ENCODE data around the gene PAPSS1.
"Not testable (repeated sequence)": the region's sequence is repeated elsewhere in the genome, so short reads cannot be mapped to it uniquely, and the experiment has no call there.

Gene PAPSS1

DNA sequence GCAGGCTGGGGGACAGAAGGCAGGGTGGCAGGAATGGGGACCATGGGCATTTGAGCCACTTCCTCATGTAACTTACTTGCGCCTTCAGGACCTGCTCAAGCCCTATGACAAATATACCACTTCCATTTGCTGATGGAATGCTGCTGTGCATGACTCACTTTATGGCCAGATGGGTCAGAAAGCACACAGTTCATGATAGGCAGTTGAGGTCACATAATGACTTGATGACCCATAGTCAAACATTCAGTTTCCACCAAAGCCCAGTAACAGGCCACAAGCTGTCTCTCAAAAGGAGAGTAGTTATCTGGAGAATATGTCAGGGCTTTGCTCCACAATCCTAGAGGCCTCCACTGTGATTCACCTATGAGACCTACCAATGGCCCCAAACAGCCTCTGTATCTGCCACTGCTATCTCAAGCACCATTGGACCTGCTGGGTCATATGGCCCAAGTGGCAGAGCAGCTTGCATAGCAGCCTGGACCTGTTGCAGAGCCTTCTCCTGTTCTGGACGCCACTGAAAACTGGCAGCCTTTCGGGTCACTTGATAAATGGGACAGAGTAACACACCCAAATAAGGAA, 5.3 kb upstream of the PAPSS1 start:
- DNase-seq, result no peak

GRCh38 chr4:107723331-107723730, 3.3 kb upstream of the PAPSS1 start:
- not testable (repeated sequence) for DNase-seq

DNA sequence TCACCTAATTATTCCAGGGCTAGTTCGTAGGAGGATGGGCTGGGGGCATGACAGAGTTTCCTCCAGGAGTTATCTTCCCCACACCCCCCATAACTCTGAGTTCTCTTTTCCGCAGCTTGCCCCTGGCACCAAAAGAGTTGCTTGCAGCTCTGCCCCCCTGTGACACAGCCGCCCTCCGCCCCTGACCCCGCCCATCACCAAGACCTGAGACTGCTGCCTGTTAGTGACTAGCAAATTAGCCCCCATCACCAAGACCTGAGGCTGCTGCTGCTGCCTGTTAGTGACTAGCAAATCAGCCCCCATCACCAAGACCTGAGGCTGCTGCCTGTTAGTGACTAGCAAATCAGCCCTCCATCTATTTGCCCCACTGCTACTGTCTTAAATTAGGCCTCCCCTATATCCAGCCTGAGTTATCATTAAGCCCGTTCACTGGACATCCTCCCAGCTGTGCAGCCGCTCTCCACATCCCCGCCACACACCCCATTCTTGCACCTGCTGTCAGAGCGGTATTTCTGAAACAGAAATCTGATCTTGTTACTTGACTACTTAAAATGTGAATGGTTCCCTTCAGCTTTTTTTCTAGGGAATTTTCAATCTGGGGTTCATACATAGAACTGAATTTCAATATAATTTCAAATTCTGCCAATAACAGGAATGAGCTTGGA, 1.5 kb upstream of the PAPSS1 start:
- DNase-seq, result no peak

- no peak for DNase-seq
Observed at GRCh38 chr4:107719207-107719921, 670 bp downstream of the PAPSS1 start.

DNA sequence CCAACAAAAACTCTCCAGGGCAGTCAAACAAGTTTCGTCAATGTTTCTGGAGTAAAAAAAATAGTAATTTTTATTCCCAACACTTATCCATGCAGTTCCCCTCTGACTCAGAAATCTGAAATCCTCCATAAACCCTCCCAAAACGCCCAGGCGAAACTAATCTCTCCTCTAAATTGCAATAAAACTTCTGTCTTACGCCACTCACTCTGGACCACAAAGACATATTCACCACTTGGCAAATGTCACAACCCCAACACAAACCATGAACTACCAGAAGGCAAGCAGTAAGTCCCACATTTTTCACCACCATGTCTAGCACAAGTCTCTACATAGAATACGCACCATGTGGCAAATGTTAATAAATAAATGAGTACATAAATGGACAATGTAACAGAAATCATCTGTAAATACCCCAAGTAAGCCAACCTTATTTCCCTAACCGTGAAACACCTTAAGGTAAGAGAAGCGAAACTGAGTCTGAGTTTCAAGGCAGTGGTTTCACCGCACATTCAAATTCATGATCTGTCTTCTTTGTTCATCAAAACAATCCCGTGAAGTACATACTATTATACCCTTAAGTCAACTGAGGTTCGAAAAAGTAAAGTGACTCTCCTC, 1.6 kb downstream of the PAPSS1 start:
- DNase-seq, result no peak

DNA sequence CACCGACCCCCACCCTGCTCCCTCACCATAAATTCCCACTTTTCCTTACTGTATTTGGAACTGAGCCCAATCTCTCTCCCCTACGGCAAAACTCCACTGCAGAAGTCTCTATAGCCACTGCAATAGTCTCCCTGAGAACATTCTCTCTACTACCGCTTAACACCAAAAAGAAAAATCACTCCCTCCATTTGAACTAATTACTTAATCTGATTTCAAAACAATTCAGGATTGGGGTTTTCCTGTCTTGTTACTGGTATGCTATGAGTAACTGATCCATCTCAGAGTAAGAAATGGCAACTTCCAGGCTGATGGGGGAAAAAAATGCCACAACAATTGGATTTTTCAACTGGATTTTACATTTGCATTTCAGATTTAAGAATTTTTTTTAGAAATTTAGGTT, 5.8 kb downstream of the PAPSS1 start:
- DNase-seq, result no peak

- DNase-seq, result no peak
Observed at GRCh38 chr4:107712236-107712635, 7.8 kb downstream of the PAPSS1 start.

GRCh38 chr4:107711831-107712230, 8.2 kb downstream of the PAPSS1 start:
- no peak for DNase-seq

DNA sequence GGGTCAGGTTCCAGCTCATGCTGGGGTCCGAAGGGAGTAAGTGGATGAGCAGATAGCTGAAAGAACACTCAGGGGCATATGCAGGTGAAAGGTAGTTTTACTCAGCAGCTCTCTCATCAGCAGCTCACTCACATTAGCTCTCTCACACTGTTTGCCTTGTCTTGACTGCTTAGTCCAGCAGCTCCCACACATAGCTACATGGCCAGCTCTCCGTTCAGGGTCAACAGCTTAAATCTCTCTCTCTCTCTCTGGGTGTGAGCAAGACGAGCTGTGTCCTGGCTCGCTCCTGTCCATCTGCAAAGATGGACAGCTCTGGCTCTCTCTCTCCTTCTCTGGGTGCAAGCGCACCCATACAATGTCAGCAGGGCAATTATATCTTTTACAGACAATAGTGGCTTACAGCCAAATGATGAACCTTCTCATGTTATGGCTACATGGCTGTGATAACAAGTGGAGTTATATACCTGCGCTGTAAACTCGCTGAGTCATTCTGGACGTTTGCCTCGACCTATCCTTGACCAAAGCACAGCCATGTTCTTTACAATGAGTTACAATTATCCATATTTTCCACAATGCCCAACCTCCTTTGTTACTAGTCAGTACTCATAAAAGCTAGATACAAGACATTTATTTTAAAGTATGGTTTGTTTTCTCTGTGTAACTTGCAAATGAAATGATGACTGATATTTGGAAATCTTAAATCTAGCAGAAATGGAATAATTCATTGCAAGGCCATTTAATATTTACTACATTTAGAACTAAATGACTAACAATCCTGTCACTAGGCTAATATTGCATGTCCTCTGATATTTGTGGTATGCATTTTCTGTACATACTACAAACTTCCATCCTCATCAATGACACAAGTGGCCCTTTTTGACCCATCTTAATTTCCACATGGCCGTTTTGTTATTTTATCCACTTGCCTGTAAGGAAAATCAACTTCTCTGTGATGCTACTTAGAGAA, 9.3 kb downstream of the PAPSS1 start:
- no peak for DNase-seq

DNA sequence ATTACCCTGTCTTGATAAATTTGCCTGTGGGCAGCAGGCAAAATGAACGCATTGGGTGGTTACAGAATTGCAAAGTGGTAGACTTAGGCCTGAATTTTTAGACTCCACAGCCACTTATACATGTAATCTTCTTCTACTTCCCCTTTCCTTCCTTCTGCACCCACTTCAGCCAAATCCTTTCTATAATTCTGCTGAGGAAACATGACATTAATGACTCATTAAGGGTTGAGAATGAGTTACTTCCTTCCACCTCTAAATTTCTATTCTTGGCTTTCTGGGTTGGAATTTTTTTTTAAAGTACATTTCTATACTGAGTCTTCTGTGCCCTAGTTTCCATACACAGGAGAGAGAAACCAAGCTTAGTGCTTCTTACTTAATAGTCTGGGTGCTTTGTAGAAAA, 10.1 kb downstream of the PAPSS1 start:
- DNase-seq, result no peak

DNA sequence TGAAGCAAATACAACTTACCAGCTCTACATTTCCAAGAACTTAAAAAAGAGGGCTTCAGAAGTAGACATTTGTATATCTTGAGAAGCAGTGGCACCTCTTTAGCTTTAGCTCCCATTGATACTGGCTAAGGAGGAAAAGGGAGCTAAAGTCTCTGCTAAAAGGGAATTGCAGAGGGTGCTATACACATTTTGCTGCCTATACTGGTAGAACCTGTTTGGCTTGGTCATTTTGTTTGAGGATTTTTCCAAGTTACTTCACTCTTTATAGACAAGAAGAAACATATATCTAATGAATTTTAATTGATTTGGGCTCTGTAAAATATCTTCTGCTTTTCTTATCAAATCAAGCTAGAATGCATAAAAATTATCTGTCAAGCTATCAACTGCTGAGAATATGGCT, 11.8 kb downstream of the PAPSS1 start:
- no peak for DNase-seq

DNA sequence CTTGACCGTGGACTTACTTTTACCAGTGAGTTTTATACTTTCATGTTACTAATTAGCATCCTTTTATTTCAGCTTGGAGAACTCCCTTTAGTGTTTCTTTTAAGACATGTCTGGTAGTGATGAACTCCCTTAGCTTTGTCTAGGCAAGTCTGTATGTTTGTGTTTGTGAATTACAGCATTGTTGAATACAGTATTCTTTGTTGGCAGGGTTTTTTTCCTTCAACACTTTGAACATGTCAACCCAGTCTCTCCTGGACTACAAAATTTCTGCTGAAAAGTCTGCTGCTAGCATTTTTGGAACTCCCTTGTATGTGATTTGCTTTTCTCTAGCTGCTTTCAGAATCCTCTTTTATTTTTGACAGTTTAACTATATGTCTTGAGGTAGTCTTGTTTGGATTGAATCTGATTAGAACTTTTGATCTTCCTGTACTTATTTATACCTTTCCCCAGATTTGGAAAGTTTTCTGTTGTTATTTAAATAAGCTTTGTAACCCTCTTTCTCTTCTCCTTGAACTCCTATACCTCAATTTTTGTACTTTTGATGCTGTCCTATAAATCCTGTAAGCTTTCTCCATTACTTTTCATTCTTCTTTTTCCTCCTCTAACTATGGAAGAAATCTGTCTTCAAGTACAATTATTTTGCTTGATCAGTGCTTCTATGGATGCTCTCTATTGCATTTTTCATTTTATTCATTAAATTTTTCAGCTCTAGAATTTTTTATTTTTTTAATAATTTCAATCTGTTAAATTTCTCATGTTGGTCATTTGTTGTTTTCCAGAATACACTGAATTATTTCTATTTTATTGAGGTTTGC, 14.1 kb downstream of the PAPSS1 start:
- DNase-seq, result no peak

DNA sequence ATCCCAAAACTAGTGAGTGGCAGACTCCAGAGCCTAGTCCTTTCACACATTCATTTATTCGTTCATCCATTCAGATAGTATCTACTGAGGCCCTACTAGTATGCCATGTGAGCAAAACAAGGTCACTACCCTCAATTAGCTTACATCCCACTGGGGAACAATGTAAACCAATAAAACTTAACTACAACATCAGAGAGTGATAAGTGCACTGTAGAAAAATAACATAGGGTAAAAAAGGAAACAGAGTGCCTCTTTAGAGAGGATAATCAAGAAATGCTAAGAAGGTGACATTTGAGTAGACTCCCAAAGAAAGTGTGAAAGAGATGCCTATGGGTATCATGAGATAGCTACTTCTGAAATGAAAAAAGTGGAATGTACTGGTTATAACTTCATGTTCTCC, 18.5 kb downstream of the PAPSS1 start:
- no peak for DNase-seq

GRCh38 chr4:107699466-107700206, 20.4 kb downstream of the PAPSS1 start:
- DNase-seq, result no peak

DNA sequence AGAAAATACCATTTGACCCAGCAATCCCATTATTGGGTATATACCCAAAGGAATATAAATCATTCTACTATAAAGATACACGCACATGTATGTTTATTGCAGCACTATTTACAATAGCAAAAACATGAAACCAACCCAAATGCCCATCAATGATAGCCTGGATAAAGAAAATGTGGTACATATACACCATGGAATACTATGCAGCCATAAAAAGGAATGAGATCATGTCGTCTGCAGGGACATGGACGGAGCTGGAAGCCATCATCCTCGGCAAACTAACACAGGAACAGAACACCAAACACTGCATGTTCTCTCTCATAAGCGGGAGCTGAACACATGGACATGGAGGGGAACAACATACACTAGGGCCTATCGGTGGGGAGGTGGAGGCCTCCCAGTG, 23.8 kb downstream of the PAPSS1 start:
- DNase-seq, result not testable (repeated sequence)

DNA sequence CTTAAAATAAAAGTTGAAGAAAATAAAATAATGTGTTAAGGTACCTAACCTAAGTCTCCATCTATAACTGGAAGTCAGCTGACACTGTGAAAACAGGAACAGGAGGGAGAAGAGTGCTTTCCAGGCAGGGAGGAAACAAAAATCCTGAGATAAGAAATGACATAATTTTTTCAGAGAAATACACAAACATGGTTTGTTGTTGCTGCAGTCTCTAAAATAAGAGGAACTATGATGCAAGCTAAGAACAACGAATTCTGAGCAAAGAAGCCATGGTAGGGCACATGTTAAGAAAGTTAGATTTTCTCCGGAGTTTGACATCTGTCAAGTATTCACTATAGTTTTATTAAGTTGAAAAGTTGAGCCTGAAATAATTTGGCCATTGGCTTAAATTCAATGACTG, 26.9 kb downstream of the PAPSS1 start:
- no peak for DNase-seq

DNA sequence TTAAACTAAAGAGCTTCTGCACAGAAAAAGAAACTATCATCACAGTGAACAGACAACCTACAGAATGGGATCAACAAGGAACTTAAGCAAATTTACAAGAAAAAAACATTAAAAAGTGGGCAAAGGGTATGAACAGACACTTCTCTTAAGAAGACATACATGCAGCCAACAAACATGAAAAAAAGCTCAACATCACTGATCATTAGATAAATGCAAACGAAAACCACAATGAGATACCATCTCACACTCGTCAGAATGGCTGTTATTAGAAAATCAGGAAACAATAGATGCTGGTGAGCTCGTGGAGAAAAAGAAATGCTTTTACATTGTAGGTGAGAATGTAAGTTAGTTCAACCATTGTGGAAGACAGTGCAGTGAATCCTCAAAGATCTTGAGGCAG, 27.8 kb downstream of the PAPSS1 start:
- no peak for DNase-seq

DNA sequence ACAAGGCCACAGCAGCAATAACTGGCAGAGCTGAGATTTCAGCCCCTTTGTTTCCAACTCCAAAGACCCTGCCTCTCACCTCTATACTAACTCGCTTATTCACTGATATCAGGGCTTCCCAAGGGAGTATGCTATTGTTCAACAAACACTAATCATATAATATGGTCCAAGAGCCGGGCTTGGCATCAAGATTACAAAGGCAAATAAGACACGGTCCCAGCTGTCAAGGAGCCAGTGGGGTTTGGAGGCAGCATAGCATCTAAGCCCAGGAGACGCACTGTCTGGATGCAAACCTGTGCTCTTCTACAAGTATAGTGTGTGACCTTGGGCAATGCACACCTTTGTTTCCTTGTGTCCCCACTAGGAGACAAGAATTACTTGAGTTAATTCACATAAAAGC, 28.7 kb downstream of the PAPSS1 start:
- DNase-seq, result no peak

DNA sequence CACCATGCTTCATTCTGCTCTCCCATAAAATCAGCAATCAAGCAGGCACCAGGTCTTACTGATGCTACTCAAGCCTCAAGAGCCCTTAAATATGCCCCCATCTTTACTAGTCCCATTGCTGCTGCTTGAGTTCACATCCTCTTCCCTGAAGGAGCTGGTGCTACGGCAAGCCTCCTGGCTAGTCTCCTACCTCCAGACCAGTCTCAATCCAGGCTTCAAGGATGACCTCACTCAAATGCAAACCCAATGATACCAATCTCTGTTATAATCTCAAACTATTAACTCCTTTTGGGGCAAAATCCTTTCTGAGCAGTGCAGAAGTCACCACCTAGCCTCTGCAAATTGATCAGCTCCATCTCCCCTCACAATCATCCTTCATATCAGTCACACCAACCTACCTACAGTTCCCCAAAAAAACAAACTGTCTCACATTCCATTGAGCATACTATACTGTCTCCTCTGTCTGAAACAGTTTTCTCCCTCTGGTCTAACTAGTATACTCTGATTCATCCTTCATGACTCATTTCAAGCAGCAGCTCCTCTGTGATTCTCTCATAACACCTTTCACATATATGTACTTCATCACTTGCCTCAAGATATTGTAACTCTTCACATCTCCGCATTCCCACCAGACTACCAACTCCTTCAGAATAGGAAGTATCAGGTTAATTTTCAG, 30.0 kb downstream of the PAPSS1 start:
- no peak for DNase-seq

- DNase-seq, result no peak
Observed at GRCh38 chr4:107688421-107688820, 31.6 kb downstream of the PAPSS1 start.

DNA sequence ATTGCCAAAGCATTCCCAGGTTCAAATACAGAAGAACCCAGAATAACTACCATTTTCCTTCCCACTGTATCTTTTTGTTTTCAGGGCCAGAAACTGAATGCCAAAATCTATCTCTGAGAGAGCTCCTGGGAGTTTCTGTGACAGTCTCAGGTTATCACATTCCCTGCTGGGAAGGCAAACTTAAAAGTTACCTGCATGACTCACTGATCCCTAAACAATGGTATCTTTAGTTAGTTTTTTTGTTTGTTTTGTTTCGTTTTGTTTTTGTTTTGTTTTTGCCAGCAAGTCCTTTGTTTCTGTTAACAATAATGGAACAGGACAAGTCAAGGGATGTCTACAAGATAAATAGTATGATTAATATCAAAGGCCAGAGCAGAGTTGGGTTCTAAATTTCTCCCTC, 34.3 kb downstream of the PAPSS1 start:
- no peak for DNase-seq

Data from NCI-H1694 treated with DMSO at 0.1 percent for 48 hours (cell line).